HEK293 (cell line): ENCODE results near the gene POU2AF1.

Experiments used
- CTCF ChIP-seq: fragments of 450-650 bp; formaldehyde crosslinking; IDR thresholded peaks from 2 replicates; pipeline ENCODE4 v1.5.1; 2016; ENCODE audit warnings: missing biosample characterization, missing genetic modification characterization
- ZNF23 ChIP-seq: fragments of 450-650 bp; formaldehyde crosslinking; IDR thresholded peaks from 2 replicates; pipeline ENCODE4 v1.5.1; 2016; ENCODE audit warnings: missing biosample characterization, missing genetic modification characterization, borderline replicate concordance
- ZNF366 ChIP-seq: fragments of 450-650 bp; formaldehyde crosslinking; conservative IDR thresholded peaks from 2 replicates; pipeline ENCODE4 v1.5.1; 2016; ENCODE audit warnings: missing biosample characterization, missing genetic modification characterization
- ZNF37A ChIP-seq: fragments of 450-650 bp; IDR thresholded peaks from 2 replicates; pipeline ENCODE4 v1.5.1; 2018; ENCODE audit warnings: missing biosample characterization, missing genetic modification characterization

- TF ChIP-seq ZNF366 (tag by site-specific recombination) (no peak), CTCF (tag by site-specific recombination) (no peak), ZNF23 (tag by site-specific recombination) (no peak), ZNF37A (tag by site-specific recombination) (no peak)
These were observed 47.2 kb downstream of the POU2AF1 start for GRCh38 chr11:111331711-111332479.
